BJ (cell line): ENCODE measurements around the gene CISTR. TPM values are rescaled to one million over a fixed set of nuclear protein-coding genes. Genes with fewer than 3 reads are reported as not detected.

ENCODE experiments used
- CTCF ChIA-PET: fragments of 350-600 bp; formaldehyde crosslinking; extraction: SDS; loops from one replicate; lab custom pipeline; 2021; ENCODE audit warnings: antibody characterized with exemption, inconsistent platforms; lab: Yijun Ruan, JAX
- POLR2A ChIA-PET: fragments of 300-600 bp; sonication (Branson Sonifier 250); formaldehyde crosslinking; extraction: SDS; loops from one replicate; lab custom pipeline; 2021; ENCODE audit warnings: antibody characterized with exemption; lab: Charles Lee
- DNase-seq: peaks from one replicate; pipeline ENCODE4 v3.0.0-alpha.2; 2011; ENCODE audit warnings: low read depth
- H3K27me3 ChIP-seq: 2 replicates; pipeline ENCODE4 v1.6.0; 2011; ENCODE audit warnings: low read length; ENCODE audit not compliant: control insufficient read depth, insufficient read depth
- H3K36me3 ChIP-seq: 2 replicates; pipeline ENCODE4 v1.5.1; 2011; ENCODE audit warnings: low read length; ENCODE audit not compliant: control insufficient read depth, insufficient read depth
- H3K4me3 ChIP-seq: 2 replicates; pipeline ENCODE4 v1.5.1; 2011; ENCODE audit warnings: low read depth, mild to moderate bottlenecking, control low read depth, low read length
- polyA plus RNA-seq: library from polyadenylated mRNA; depleted of rRNA; stranded (reverse); fragments of >200 nt; gene quantifications from 2 replicates; pipeline ENCODE4 v1.2.3, GENCODE V29; 2011
- TF ChIP-seq, protein P1 (sequence below): IDR thresholded peaks from 2 replicates; pipeline ENCODE4 v1.5.1; 2011; ENCODE audit warnings: low read depth, mild to moderate bottlenecking, control low read depth, inconsistent platforms, low read length, moderate library complexity; ENCODE audit not compliant: insufficient read depth

The CISTR gene
- polyA plus RNA-seq, 1 experiment = not detected

DNA sequence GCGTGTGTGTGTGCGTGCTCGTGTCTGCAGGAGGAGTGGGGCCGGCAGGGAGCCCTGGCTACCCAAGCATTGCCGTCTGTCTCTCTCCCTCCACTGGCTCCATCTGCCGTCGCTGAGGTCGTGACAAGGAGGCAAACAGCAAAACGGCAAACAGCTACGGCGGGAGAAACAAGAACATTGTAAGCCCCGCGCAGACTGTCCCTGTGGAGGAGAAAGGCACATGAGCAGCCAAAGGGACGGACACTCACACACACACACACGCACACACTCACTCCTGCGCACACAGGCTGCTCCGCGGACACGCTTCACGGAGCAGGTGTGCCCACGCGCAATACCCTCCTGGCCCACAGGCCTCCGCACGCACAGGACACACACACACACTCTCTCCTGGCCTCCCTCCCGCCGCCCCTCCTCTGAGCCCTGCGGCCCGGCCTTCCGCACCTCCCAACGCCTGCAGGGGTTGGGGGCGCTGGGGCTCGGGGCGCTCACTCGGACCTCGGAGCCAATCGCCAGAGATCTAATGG is 905 bp downstream of the CISTR start:
- POLR2A ChIA-PET = no interaction called here
- TF ChIP-seq, protein P1, sequence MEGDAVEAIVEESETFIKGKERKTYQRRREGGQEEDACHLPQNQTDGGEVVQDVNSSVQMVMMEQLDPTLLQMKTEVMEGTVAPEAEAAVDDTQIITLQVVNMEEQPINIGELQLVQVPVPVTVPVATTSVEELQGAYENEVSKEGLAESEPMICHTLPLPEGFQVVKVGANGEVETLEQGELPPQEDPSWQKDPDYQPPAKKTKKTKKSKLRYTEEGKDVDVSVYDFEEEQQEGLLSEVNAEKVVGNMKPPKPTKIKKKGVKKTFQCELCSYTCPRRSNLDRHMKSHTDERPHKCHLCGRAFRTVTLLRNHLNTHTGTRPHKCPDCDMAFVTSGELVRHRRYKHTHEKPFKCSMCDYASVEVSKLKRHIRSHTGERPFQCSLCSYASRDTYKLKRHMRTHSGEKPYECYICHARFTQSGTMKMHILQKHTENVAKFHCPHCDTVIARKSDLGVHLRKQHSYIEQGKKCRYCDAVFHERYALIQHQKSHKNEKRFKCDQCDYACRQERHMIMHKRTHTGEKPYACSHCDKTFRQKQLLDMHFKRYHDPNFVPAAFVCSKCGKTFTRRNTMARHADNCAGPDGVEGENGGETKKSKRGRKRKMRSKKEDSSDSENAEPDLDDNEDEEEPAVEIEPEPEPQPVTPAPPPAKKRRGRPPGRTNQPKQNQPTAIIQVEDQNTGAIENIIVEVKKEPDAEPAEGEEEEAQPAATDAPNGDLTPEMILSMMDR = no peak
- H3K4me3 ChIP-seq = peak overlapping the region; percentile 15
- peaks cover 66% of the 10 kb centered on the region for H3K27me3 ChIP-seq
- no peaks in the 10 kb centered on the region for H3K36me3 ChIP-seq
- CTCF ChIA-PET = interaction anchor here (0.9 to 3.4 kb wide), 4 partner anchors 11 to 49 kb away, joined by 3 to 16 read pairs (median 4); no protein-coding TSS in a partner anchor
- no peak for DNase-seq

DNA sequence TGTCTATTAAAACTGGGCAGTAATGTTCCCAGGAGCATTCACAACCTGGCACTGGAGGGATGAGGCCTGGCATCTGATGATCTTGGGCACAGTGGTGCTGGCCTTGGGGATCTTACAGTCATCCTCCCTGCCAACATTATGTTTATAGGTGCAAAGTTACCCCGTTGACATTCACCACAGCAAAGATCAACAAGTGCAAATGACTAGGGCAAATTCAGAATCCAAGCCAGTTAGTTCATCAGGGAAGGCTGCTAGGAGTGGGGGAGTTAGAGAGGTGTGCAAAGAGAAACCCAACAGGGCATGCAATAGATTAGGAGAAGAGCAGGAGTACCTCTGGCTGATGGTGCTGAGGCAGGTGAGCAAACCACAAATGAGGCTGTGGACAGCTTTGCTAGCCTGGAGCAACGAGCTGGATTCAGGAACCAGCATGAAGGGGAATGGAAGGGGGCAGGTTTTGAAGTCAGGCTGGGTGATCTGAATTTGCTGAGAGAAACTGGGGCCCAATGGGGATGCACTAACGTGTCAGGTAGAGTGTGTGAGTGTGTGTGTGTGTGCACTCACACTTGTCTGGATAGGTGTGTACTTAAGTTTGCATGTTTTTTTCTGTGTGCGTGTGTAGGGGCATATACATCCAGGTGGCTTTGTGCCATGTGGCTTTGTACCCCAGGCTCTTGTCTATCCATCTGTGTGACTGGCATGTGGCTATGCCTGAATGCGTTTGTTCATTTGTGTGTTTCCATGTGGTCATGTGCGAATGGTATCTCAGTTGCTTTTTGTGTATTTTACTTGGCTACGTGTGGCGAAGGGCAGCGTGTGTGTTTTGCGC is 1.6 kb downstream of the CISTR start:
- H3K27me3 ChIP-seq = peaks cover 62% of the 10 kb centered on the region
- POLR2A ChIA-PET = no interaction called here
- TF ChIP-seq, protein P1 = no peak
- no peak for DNase-seq
- no peaks in the 10 kb centered on the region for H3K36me3 ChIP-seq
- CTCF ChIA-PET = interaction anchor here (0.9 to 1.3 kb wide), 2 partner anchors 16 to 48 kb away, joined by 3 to 5 read pairs; no protein-coding TSS in a partner anchor
- H3K4me3 ChIP-seq = no peak overlapping the region

DNA sequence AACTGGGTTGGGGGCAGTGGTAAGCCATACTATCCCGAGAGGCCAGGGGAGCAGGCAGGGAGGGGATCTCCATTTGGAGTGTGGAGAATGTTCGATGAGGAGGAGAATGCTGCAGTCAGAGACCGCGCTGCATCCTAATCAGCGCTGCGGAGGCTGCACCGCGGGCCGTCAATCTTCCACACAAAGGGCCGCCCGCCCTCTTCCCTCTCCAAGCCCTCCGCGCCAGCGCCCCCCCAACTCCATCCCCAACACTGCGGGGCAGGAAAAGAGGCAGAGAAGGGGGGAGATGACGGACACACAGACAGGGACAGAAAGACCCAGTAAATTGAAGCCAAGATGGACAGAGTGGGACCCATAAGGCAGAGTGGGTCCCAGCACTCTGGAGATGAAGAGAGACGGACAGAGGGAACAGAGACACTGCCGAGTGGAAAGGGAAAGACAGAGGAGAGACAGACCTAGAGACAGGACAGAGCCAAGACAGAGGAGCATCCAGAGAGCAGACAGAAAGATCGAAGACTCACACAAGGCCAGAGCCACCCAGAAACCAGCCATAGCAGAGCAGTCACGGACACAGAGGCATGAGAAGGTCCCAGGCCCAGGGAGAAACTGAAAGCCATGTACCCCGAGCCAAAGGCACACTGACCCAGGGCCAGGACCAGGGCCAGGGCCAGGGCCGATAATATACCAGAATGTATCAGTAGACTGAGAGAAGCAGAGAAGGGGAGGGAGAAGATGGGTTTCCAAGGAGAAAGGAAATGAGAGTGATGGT is 3.5 kb downstream of the CISTR start:
- ChIA-PET CTCF (interaction anchor here (0.6 to 7.5 kb wide), 13 partner anchors 8 to 69 kb away, joined by 3 to 324 read pairs (median 29); partner anchors contain the start of genes CALCOCO1 and CISTR), POLR2A (no interaction called here)
- no peak for DNase-seq
- H3K36me3 ChIP-seq = no peaks in the 10 kb centered on the region
- H3K27me3 ChIP-seq = peaks cover 66% of the 10 kb centered on the region
- no peak overlapping the region for H3K4me3 ChIP-seq
- TF ChIP-seq, protein P1 = no peak

DNA sequence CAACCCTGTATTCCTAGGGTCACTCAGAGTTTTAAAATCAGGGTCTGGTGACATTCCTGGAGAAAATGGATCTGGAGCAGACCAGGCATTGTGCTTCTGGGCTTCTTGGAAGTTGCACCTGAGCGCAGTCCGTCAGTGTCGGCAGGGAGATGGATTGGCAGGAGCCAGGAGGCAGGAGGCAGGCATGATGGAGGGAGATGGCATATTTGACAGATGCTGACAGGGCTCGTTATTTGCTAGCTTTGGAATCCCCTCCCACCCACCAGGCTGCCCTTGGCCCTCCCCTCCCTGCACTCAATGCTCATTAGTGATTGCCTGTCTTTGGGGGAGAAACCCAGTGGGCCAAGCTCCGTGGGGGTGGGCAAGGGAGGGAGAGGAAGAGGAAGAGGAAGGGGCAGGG is 4.7 kb downstream of the CISTR start:
- TF ChIP-seq, protein P1 = no peak
- ChIA-PET CTCF (interaction anchor here (0.5 to 7.5 kb wide), 39 partner anchors 8 to 458 kb away, joined by 3 to 324 read pairs (median 4); partner anchors contain the start of genes CALCOCO1, CISTR, HOXC11 and HOXC9), POLR2A (no interaction called here)
- H3K27me3 ChIP-seq = peaks cover 60% of the 10 kb centered on the region
- DNase-seq = no peak
- H3K36me3 ChIP-seq = no peaks in the 10 kb centered on the region
- no peak overlapping the region for H3K4me3 ChIP-seq
